DMS 273 treated with DMSO at 0.1 percent for 48 hours (cell line): Measurements from ENCODE around the gene SMTNL1.
A peak's percentile ranks its signal among the peaks of the same experiment; 100 is the strongest.

Source experiments
- DNase-seq: peaks from one replicate; lab custom pipeline; 2025; lab: John Stamatoyannopoulos, UW

SMTNL1 gene

DNA sequence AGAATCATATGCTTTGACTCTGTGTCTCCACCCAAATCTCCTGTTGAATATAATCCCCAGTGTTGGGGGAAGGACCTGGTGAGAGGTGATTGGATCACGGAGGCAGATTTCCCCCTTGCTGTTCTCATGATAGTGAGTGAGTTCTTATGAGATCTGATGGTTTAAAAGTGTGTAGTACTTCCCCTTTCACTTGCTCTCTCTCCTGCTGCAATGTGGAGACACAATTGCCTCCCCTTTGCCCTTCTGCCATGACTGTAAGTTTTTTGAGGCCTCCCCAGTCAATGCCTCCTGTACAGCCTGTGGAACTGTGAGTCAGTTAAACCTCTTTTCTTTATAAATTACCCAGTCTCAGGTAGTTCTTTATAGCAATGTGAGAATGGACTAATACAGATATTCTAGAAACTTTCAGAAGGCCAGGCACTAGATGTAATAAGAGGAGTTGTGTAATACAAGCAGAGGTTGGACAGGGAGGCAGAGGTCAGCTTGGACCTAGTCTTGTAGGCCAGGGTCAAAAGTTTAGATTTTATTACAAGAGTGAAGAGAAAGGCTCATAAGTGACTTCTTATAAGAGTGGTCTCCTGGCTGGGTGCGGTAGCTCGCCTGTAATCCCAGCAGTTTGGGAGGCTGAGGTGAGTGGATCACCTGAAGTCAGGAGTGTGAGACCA lies 50.8 kb downstream of the SMTNL1 start:
- DNase-seq: no peak

DNA sequence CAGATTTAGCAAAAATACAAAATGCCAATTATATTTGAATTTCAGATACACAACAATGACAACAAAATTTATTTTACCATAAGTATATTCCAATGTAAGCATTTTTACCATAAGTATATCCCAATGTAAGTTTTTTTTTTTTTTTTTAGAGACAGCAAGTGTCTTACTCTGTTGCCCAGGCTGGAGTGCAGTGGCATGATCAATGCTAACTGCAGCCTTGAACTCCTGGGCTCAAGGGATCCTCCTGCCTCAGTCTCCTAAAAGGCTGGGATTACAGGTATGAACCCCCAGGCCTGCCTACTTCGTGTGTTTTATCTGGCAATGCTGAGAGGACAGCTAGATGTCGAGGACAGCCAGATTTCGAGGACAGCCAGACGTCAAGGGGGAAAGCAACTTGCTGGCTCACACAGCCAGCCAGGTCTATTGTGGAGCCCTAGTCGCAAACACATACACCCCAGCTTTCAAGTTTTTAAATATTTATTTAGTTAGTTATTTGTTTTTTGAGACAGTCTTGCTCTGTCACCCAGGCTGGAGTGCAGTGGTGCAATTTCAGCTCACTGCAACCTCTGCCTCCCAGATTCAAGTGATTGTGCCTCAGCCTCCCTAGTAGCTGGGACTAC lies 59.0 kb downstream of the SMTNL1 start:
- no peak for DNase-seq

DNA sequence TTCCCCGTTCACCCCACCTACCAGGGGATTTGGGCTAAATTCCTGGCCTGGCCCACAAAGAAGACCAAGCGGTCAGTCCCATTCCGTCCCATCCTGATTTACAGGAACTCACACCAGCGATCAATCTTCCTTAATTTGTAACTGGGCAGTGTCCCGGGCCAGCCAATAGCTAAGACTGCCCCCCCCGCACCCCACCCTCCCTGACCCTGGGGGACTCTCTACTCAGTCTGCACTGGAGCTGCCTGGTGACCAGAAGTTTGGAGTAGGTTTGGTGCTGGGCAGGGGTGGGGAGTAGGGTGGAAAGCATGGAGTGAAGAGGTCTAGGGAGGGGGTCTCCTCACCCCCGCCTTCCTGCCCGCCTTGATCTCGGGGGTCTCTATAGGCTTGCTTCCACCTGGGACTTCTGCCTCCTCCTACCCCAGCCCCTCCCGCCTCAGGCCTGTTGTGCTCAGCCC lies 60.1 kb downstream of the SMTNL1 start, which contains the start of gene SERPING1:
Gene SERPING1 (plus strand): TSS at position 225 of the 455 bp plus-strand sequence. CDS start 586 bp downstream, outside the sequence.
- no peak for DNase-seq

DNA sequence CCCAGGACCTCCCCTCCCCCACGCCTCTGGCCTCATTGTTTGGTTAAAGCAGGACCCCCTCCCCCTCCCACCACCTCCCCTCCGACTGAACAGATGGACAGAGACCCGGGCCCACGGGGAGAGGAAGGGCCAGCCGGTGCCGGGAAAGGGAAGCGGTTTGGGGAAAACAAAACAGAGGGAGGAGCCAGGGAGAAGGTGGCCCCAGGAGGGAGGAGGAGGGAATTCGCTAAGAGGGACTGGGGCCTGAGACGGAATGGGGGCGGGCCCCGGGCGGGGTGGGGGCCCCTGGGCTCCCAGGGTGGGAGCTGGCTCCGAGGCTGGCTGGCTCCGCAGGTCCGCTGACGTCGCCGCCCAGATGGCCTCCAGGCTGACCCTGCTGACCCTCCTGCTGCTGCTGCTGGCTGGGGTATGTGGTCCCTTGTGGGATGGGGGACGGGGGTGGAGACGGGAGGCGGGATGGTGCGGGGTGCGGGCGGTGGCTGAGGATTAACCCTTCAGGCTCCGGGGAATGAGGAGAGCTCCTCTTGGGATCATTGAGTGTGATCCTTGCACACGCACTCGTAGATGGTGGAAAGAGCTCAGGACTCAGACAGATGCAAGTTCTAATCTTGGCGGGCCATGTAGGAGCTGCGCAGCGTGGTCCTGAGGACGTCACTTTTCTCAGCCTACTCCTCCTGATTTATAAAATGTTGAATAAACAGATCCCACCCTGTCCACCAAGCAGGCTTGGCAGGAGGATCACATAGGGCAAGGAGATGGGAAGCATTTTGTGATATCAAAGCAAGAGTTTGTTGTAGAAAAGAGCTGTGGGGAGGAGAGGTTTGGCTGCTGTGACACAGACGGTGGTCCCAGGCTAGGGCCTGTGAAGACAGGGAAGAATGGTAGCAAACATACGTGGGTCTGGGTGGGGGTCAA lies 60.8 kb downstream of the SMTNL1 start:
- peak; percentile 5 for DNase-seq

GRCh38 chr11:57598831-57599155 lies 61.4 kb downstream of the SMTNL1 start:
- DNase-seq: no peak

DNA sequence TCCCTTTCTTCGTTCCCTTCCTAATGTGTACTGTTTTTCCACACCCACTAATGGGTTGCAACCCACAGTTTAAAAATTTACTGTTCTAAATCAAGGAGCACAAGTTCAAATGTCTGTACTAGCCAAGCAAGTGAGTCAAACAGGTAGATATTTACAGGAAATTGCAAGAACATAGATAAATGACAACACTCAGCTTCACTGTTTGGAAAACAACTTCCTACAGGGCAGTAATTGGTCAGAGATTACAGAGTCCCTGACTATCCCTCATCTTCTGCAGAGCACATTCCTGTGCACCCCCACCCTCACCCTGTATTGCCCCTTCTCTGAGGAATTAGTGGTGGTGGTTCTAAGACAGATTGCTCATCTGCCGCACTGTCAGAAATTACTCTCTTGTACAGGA lies 62.0 kb downstream of the SMTNL1 start:
- DNase-seq: no peak
